Choroid plexus epithelial cell (primary cell): ENCODE data around the gene FGD1.
A peak's percentile ranks its signal among the peaks of the same experiment; 100 is the strongest.
"Not testable (repeated sequence)": the region's sequence is repeated elsewhere in the genome, so short reads cannot be mapped to it uniquely, and the experiment has no call there.

Source experiments
- DNase-seq: peaks from one replicate; pipeline ENCODE4 v3.0.0-alpha.2; 2010; ENCODE audit warnings: low read depth
- H3K4me3 ChIP-seq: 2 replicates; pipeline ENCODE4 v1.5.1; 2011; ENCODE audit warnings: low read depth, mild to moderate bottlenecking, control low read depth, low read length, moderate library complexity
- TF ChIP-seq, protein P1 (sequence below): conservative IDR thresholded peaks from 2 replicates; pipeline ENCODE4 v1.5.1; 2011; ENCODE audit warnings: low read depth, mild to moderate bottlenecking, control low read depth, inconsistent platforms, low read length, moderate library complexity

The FGD1 gene

DNA sequence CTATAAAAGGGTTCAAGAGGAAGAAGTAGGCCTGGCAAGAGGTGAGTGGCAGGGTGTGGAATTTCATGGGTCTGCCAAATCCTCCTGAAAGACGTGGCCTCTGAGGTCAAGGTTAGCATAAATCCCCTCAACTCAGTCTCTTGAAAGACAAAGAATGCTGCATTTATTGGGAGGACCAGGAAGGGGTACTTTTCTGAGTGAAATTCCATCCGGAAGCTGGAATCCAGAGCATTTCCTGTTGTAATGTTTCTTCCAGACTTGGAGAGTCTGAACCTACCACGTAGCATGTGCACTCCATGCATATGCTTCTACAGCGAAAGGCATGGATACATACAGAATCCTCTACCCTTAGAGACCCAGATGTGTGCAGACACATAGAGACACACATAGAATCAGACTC, 13.4 kb upstream of the FGD1 start:
- TF ChIP-seq, protein P1, sequence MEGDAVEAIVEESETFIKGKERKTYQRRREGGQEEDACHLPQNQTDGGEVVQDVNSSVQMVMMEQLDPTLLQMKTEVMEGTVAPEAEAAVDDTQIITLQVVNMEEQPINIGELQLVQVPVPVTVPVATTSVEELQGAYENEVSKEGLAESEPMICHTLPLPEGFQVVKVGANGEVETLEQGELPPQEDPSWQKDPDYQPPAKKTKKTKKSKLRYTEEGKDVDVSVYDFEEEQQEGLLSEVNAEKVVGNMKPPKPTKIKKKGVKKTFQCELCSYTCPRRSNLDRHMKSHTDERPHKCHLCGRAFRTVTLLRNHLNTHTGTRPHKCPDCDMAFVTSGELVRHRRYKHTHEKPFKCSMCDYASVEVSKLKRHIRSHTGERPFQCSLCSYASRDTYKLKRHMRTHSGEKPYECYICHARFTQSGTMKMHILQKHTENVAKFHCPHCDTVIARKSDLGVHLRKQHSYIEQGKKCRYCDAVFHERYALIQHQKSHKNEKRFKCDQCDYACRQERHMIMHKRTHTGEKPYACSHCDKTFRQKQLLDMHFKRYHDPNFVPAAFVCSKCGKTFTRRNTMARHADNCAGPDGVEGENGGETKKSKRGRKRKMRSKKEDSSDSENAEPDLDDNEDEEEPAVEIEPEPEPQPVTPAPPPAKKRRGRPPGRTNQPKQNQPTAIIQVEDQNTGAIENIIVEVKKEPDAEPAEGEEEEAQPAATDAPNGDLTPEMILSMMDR = no peak
- DNase-seq = peak; percentile 52

DNA sequence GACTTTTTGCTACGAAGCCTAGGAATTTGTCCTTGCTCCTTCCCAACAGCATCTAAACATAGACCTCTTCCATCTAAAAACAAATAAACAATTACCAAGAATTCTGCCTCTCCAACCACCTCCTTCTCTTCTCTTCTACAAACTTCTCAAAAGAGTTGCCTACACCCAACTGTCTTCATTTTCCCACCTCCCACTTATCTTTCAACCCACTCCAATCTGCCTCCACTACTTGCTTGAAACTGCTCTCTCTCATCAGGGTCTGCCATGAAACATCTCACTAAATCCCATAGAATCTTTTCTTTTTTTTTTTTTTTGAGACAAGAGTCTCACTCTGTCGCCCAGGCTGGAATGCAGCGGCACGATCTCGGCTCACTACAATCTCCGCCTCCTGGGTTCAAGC, 902 bp upstream of the FGD1 start:
- no peak overlapping the region for H3K4me3 ChIP-seq
- no peak for DNase-seq

More for the DNA sequence above, 13.4 kb upstream of the FGD1 start:
- no peak overlapping the region for H3K4me3 ChIP-seq

DNA sequence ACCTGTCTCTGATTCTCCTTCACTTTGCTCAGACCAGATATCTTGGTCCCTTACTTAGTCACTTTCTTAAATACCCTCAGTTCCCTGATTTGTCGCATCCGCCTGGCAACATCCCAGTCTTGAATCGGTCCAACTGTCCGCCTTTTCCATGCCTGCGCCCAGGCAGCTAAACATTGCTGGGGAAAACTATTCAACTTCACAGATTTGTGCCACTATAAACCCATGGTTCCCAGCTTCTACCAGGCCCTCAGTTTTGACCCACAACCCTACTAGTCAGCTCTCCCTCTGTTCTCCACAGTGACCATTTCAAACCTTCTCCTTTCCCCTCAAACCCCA, 451 bp upstream of the FGD1 start:
- no peak for DNase-seq
- TF ChIP-seq, protein P1 = no peak
- H3K4me3 ChIP-seq = peak overlapping the region; percentile 67

More for the DNA sequence above, 902 bp upstream of the FGD1 start:
- TF ChIP-seq, protein P1 = no peak

GRCh38 chrX:54494989-54495813, 833 bp downstream of the FGD1 start:
- peak overlapping the region; percentile 67 for H3K4me3 ChIP-seq
- DNase-seq = no peak
- TF ChIP-seq, protein P1 = no peak

- TF ChIP-seq, protein P1 = no peak
- no peak for DNase-seq
- H3K4me3 ChIP-seq = peak overlapping the region; percentile 67
Observed at GRCh38 chrX:54494166-54494988, 1.7 kb downstream of the FGD1 start.

GRCh38 chrX:54492340-54492739, 3.7 kb downstream of the FGD1 start:
- TF ChIP-seq, protein P1 = no peak
- peak; percentile 65 for DNase-seq
- H3K4me3 ChIP-seq = no peak overlapping the region

GRCh38 chrX:54489819-54490218, 6.2 kb downstream of the FGD1 start:
- H3K4me3 ChIP-seq, DNase-seq: not testable (repeated sequence)
